ENCODE results near the gene AKR7A2. TPM values are rescaled to one million over a fixed set of nuclear protein-coding genes. Genes with fewer than 3 reads are reported as not detected.
A peak's percentile ranks its signal among the peaks of the same experiment; 100 is the strongest.

AKR7A2 gene
- polyA plus RNA-seq, 3 donors = 19.5 to 117 (median 89.3) TPM

- Histone ChIP-seq H3K9ac (ENCODE audit: insufficient read depth, low read length, poor library complexity, severe bottlenecking) (no peak overlapping the region), H3K79me2 (ENCODE audit: insufficient read depth, low read length) (peaks cover 32% of the 10 kb centered on the region), H4K20me1 (ENCODE audit: insufficient read depth, low read length) (peaks cover 5% of the 10 kb centered on the region), H3K4me2 (replicated peaks; ENCODE audit: extremely low read depth, low read length, poor library complexity, severe bottlenecking) (no peak overlapping the region), H3K9me3 (replicated peaks in 1 of 2; ENCODE audit: control insufficient read depth in 1 of 2, insufficient read depth in 1 of 2, low read length in 2 of 2) (no peaks in the 10 kb centered on the region), H2AFZ (ENCODE audit: insufficient read depth, low read depth, low read length, poor library complexity, severe bottlenecking) (no peak overlapping the region), H3K36me3 (replicated peaks in 1 of 2; ENCODE audit: control insufficient read depth in 1 of 2, insufficient read depth in 2 of 2, low read length in 2 of 2) (peaks cover 32 to 54% of the 10 kb centered on the region in 2 donors), H3K4me3 (replicated peaks in 1 of 3; ENCODE audit: low read depth in 2 of 3, low read length in 3 of 3) (no peak overlapping the region), H3K4me1 (ENCODE audit: control insufficient read depth in 1 of 2, insufficient read depth in 2 of 2, low read length in 2 of 2) (peaks cover 22 to 26% of the 10 kb centered on the region in 2 donors), H3K27ac (ENCODE audit: low read depth in 1 of 2, low read length in 2 of 2) (no peak overlapping the region), H3K27me3 (ENCODE audit: control insufficient read depth in 2 of 2, insufficient read depth in 2 of 2, low read length in 2 of 2) (no peaks in the 10 kb centered on the region)
- H3K4me1 Mint-ChIP-seq = peaks cover 24% of the 10 kb centered on the region
- intact Hi-C loops (cut with micrococcal nuclease) = no loop called here
- H3K27me3 Mint-ChIP-seq (ENCODE audit: low read depth in 3 of 3) = peaks cover 0 to 4% (median 1%) of the 10 kb centered on the region in 3 donors
- H3K4me3 Mint-ChIP-seq = no peak overlapping the region
- peaks cover 48 to 50% of the 10 kb centered on the region in 2 donors for H3K36me3 Mint-ChIP-seq
- TF ChIP-seq, protein P1, sequence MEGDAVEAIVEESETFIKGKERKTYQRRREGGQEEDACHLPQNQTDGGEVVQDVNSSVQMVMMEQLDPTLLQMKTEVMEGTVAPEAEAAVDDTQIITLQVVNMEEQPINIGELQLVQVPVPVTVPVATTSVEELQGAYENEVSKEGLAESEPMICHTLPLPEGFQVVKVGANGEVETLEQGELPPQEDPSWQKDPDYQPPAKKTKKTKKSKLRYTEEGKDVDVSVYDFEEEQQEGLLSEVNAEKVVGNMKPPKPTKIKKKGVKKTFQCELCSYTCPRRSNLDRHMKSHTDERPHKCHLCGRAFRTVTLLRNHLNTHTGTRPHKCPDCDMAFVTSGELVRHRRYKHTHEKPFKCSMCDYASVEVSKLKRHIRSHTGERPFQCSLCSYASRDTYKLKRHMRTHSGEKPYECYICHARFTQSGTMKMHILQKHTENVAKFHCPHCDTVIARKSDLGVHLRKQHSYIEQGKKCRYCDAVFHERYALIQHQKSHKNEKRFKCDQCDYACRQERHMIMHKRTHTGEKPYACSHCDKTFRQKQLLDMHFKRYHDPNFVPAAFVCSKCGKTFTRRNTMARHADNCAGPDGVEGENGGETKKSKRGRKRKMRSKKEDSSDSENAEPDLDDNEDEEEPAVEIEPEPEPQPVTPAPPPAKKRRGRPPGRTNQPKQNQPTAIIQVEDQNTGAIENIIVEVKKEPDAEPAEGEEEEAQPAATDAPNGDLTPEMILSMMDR (IDR thresholded peaks at IDR 0.05) = no peak
- peak overlapping the region in 2 of 7 donors; percentile 46 to 50 for H3K27ac Mint-ChIP-seq
- no peak for DNase-seq
- 100% methylated on average over 3 of the region's 3 CpGs for WGBS (ENCODE audit: insufficient coverage)
- H3K9me3 Mint-ChIP-seq = peaks cover 0 to 3% (median 0%) of the 10 kb centered on the region in 7 donors
Observed at GRCh38 chr1:19308509-19308907, 3.4 kb downstream of the AKR7A2 start.

DNA sequence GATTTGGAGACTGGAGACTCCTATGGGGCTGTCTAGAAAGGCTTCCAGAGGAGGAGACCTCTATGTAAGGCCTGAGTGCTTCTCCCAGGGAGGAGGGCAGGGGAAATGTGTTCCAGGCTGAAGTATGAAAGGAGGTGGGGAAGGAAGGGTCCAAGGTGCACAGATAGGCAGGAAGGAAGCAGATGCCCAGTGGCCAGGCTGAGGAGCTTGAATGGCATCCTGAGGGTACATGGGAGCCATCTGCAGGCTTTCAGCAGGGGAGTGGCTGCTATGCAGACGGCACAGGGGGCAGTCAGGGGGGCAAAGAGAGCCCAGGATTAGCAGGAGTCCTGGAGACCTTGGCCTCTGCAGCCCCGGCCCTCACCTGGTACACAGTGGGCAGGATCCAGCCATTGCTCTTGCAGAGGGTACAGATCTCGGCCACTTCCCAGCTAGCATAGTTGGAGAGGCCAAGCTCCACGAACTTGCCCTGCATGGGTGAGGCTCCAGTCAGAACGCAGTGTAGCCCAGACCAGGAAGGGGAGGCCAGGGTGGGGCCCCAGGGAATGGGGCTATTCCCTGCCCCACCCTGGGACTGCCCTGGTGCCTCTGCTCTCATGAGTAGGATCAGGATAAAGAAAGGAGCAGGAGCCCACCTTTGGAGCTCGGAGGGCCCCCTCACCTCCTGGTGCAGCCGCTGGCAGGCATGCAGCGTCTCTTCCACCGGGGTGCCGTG, 4.0 kb downstream of the AKR7A2 start:
- no peak overlapping the region for H3K9ac ChIP-seq (ENCODE audit: insufficient read depth, low read length, poor library complexity, severe bottlenecking)
- peaks cover 26% of the 10 kb centered on the region for H3K79me2 ChIP-seq (ENCODE audit: insufficient read depth, low read length)
- no peak overlapping the region for H3K4me3 ChIP-seq (replicated peaks in 1 of 3; ENCODE audit: low read depth in 2 of 3, low read length in 3 of 3)
- TF ChIP-seq, protein P1 (IDR thresholded peaks at IDR 0.05) = no peak
- Mint-ChIP-seq H3K27ac (peak overlapping the region in 1 of 7 donors; percentile 50), H3K27me3 (ENCODE audit: low read depth in 3 of 3) (peaks cover 0 to 2% (median 1%) of the 10 kb centered on the region in 3 donors), H3K4me3 (no peak overlapping the region), H3K36me3 (peaks cover 54 to 55% of the 10 kb centered on the region in 2 donors), H3K4me1 (peaks cover 18% of the 10 kb centered on the region), H3K9me3 (peaks cover 0 to 3% (median 0%) of the 10 kb centered on the region in 7 donors)
- H3K27me3 ChIP-seq (ENCODE audit: control insufficient read depth in 2 of 2, insufficient read depth in 2 of 2, low read length in 2 of 2) = no peaks in the 10 kb centered on the region
- intact Hi-C loops (cut with micrococcal nuclease) = no loop called here
- H3K27ac ChIP-seq (ENCODE audit: low read depth in 1 of 2, low read length in 2 of 2) = no peak overlapping the region
- no peaks in the 10 kb centered on the region for H4K20me1 ChIP-seq (ENCODE audit: insufficient read depth, low read length)
- no peaks in the 10 kb centered on the region for H3K9me3 ChIP-seq (replicated peaks in 1 of 2; ENCODE audit: control insufficient read depth in 1 of 2, insufficient read depth in 1 of 2, low read length in 2 of 2)
- 95% methylated on average over 9 of the region's 10 CpGs for WGBS (ENCODE audit: insufficient coverage)
- H3K4me2 ChIP-seq (replicated peaks; ENCODE audit: extremely low read depth, low read length, poor library complexity, severe bottlenecking) = no peak overlapping the region
- H2AFZ ChIP-seq (ENCODE audit: insufficient read depth, low read depth, low read length, poor library complexity, severe bottlenecking) = no peak overlapping the region
- peaks cover 37 to 60% of the 10 kb centered on the region in 2 donors for H3K36me3 ChIP-seq (replicated peaks in 1 of 2; ENCODE audit: control insufficient read depth in 1 of 2, insufficient read depth in 2 of 2, low read length in 2 of 2)
- DNase-seq = no peak
- H3K4me1 ChIP-seq (ENCODE audit: control insufficient read depth in 1 of 2, insufficient read depth in 2 of 2, low read length in 2 of 2) = peaks cover 17 to 20% of the 10 kb centered on the region in 2 donors
